ENCODE measurements around the gene SENP6.
"Not testable (repeated sequence)": the region's sequence is repeated elsewhere in the genome, so short reads cannot be mapped to it uniquely, and the experiment has no call there.

Gene SENP6

DNA sequence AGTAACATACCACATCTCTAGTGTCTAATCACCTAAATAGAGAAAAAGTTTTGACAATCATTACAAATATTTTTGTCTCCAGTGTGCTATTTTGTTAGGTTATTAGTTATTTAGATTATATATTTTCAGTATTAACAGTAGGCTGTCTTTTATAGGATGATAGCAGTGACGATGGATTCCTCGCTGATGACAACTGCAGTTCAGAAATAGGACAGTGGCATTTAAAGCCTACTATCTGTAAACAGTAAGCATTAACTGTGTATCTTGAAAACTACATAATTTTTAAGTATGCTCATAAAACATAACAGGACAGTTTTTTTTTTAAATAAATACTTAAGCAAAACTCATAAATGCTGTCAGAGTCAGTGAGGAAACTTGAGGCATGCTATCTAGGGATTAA is 109.5 kb downstream of the SENP6 start:
- H3K4me3 ChIP-seq (ENCODE audit: low read depth in 1 of 2, low read length in 1 of 2) = no peak overlapping the region
- no peak overlapping the region for H3K27ac ChIP-seq
- peaks cover 92% of the 10 kb centered on the region for H3K36me3 ChIP-seq
- TF ChIP-seq, protein P1, sequence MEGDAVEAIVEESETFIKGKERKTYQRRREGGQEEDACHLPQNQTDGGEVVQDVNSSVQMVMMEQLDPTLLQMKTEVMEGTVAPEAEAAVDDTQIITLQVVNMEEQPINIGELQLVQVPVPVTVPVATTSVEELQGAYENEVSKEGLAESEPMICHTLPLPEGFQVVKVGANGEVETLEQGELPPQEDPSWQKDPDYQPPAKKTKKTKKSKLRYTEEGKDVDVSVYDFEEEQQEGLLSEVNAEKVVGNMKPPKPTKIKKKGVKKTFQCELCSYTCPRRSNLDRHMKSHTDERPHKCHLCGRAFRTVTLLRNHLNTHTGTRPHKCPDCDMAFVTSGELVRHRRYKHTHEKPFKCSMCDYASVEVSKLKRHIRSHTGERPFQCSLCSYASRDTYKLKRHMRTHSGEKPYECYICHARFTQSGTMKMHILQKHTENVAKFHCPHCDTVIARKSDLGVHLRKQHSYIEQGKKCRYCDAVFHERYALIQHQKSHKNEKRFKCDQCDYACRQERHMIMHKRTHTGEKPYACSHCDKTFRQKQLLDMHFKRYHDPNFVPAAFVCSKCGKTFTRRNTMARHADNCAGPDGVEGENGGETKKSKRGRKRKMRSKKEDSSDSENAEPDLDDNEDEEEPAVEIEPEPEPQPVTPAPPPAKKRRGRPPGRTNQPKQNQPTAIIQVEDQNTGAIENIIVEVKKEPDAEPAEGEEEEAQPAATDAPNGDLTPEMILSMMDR (IDR thresholded peaks at IDR 0.05) = no peak
- H3K27me3 ChIP-seq = no peaks in the 10 kb centered on the region
- no peaks in the 10 kb centered on the region for H3K9me3 ChIP-seq
- no peaks in the 10 kb centered on the region for H3K4me1 ChIP-seq (ENCODE audit: control insufficient read depth in 1 of 2, insufficient read depth in 1 of 2, low read depth in 1 of 2, low read length in 1 of 2)

DNA sequence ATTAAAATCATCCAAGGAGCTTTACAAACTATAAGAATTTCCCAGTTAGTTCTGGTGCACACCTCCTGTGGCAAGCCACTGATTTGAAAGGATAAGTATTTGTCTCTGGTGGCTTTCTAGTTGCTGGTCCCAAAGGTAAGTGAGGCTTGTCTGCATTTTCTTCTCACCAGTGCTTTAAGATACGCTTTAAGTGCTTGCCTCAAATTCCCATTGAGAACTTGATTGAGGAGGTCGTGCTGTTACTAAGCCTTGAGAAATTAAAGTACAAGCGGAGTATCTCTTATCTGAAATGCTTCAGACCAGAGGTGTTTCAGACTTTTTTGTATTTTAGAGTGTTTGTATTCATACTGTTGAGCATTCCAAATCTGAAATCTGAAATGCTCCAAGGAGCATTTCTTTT is 117.5 kb downstream of the SENP6 start:
- TF ChIP-seq, protein P1 (IDR thresholded peaks at IDR 0.05) = no peak
- H3K27ac ChIP-seq = no peak overlapping the region
- no peaks in the 10 kb centered on the region for H3K27me3 ChIP-seq
- H3K4me1 ChIP-seq (ENCODE audit: control insufficient read depth in 1 of 2, insufficient read depth in 1 of 2, low read depth in 1 of 2, low read length in 1 of 2) = no peaks in the 10 kb centered on the region
- no peak overlapping the region for H3K4me3 ChIP-seq (ENCODE audit: low read depth in 1 of 2, low read length in 1 of 2)
- peaks cover 34% of the 10 kb centered on the region for H3K36me3 ChIP-seq
- H3K9me3 ChIP-seq = no peaks in the 10 kb centered on the region

DNA sequence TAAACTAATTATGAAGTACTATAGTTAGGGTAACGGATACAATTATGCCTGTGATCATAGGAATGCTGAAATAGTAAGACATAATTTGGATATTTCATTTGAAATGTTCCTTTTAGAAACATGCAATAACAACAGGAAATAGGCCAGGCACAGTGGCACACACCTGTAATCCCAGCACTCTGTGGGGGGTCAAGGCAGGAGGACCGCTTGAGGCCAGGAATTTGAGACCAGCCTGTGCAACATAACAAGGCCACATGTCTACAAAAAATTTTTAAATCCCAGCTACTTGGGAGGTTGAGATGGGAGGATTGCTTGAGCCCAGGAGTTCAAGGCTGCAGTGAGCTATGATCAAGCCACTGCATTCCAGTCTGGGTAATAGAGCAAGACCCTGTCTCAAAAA is 121.7 kb downstream of the SENP6 start:
- no peaks in the 10 kb centered on the region for H3K9me3 ChIP-seq
- H3K36me3 ChIP-seq = no peaks in the 10 kb centered on the region
- TF ChIP-seq, protein P1 (IDR thresholded peaks at IDR 0.05) = no peak
- no peaks in the 10 kb centered on the region for H3K27me3 ChIP-seq
- no peak overlapping the region for H3K27ac ChIP-seq
- no peaks in the 10 kb centered on the region for H3K4me1 ChIP-seq (ENCODE audit: control insufficient read depth in 1 of 2, insufficient read depth in 1 of 2, low read depth in 1 of 2, low read length in 1 of 2)
- H3K4me3 ChIP-seq (ENCODE audit: low read depth in 1 of 2, low read length in 1 of 2) = no peak overlapping the region

DNA sequence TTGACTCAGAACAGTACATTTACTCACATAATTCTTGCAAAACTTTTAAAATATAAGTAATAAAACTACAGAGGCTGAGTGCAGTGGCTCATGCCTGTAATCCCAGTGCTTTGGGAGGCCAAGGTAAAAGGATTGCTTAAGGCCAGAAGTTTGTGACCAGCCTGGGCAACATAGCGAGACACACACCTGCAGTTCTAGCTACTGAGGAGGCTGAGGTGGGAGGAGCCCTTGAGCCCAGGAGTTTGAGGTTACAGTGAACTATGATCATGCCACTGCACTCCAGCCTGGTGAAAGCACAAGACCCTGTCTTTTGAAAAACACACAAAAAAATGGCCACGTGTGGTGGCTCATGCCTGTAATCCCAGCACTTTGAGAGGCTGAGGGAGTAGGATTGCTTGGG is 125.5 kb downstream of the SENP6 start:
- H3K27ac ChIP-seq = no peak overlapping the region
- H3K4me1 ChIP-seq (ENCODE audit: control insufficient read depth in 1 of 2, insufficient read depth in 1 of 2, low read depth in 1 of 2, low read length in 1 of 2) = no peaks in the 10 kb centered on the region
- H3K4me3 ChIP-seq (ENCODE audit: low read depth in 1 of 2, low read length in 1 of 2) = no peak overlapping the region
- no peaks in the 10 kb centered on the region for H3K9me3 ChIP-seq
- peaks cover 15% of the 10 kb centered on the region for H3K27me3 ChIP-seq
- H3K36me3 ChIP-seq = no peaks in the 10 kb centered on the region
- TF ChIP-seq, protein P1 (IDR thresholded peaks at IDR 0.05) = no peak

DNA sequence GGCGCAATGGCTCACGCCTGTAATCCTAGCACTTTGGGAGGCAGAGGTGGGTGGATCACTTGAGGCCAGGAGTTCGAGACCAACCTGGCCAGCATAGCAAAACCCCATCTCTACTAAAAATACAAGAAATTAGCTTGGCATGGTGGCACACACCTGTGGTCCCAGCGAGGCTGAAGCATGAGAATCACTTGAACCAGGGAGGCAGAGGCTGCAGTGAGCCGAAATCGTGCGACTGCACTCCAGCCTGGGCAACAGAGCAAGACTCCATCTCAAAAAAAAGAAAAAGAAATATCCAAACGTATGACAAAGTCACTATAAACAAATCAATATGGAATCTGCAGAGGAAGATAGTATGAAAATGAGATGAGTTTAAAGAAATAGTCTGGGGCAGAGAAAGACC is 129.3 kb downstream of the SENP6 start:
- H3K9me3 ChIP-seq; H3K27ac ChIP-seq; H3K36me3 ChIP-seq; H3K4me1 ChIP-seq (ENCODE audit: control insufficient read depth in 1 of 2, insufficient read depth in 1 of 2, low read depth in 1 of 2, low read length in 1 of 2); H3K4me3 ChIP-seq (ENCODE audit: low read depth in 1 of 2, low read length in 1 of 2): not testable (repeated sequence)
- H3K27me3 ChIP-seq = peaks cover 22% of the 10 kb centered on the region

DNA sequence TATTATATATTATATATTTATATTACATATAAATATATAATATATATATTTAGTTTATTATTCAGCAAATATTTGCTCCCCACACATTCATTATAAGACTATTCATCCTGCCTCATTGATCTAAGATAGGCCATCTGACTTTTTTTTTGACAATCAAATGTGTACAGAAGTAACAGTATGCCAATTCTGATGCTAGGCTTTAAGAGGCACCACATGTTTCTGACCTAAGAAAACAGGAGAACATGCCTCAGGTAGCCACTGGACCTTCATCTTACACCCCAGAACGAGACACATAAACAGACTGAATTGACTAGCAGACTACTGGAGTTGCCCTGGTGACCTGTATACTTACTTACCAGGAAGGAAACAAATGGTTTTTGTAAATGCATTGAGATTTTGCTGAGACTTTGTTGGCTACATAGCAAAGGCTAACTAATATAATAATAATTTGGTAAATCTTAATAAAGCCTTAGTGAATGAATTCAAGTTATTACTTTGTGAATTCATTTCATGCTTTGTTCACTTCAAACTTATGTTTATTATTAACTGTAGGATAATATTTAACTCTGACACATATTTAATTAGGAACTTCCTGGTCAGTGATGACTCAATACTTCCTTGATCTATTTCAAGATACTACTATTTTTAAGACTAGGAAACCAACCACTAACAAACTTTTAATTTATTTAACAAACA is 134.0 kb downstream of the SENP6 start:
- H3K4me1 ChIP-seq (ENCODE audit: control insufficient read depth in 1 of 2, insufficient read depth in 1 of 2, low read depth in 1 of 2, low read length in 1 of 2) = no peaks in the 10 kb centered on the region
- no peak overlapping the region for H3K4me3 ChIP-seq (ENCODE audit: low read depth in 1 of 2, low read length in 1 of 2)
- TF ChIP-seq, protein P1 (IDR thresholded peaks at IDR 0.05) = no peak
- H3K27me3 ChIP-seq = peaks cover 42% of the 10 kb centered on the region
- no peak overlapping the region for H3K27ac ChIP-seq
- H3K36me3 ChIP-seq = no peaks in the 10 kb centered on the region
- H3K9me3 ChIP-seq = no peaks in the 10 kb centered on the region

All from neutrophil (primary cell).